ENCODE results near the gene SV2C.
"Not testable (repeated sequence)": the region's sequence is repeated elsewhere in the genome, so short reads cannot be mapped to it uniquely, and the experiment has no call there.

SV2C gene, protein sequence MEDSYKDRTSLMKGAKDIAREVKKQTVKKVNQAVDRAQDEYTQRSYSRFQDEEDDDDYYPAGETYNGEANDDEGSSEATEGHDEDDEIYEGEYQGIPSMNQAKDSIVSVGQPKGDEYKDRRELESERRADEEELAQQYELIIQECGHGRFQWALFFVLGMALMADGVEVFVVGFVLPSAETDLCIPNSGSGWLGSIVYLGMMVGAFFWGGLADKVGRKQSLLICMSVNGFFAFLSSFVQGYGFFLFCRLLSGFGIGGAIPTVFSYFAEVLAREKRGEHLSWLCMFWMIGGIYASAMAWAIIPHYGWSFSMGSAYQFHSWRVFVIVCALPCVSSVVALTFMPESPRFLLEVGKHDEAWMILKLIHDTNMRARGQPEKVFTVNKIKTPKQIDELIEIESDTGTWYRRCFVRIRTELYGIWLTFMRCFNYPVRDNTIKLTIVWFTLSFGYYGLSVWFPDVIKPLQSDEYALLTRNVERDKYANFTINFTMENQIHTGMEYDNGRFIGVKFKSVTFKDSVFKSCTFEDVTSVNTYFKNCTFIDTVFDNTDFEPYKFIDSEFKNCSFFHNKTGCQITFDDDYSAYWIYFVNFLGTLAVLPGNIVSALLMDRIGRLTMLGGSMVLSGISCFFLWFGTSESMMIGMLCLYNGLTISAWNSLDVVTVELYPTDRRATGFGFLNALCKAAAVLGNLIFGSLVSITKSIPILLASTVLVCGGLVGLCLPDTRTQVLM

GRCh38 chr5:76082772-76083554 is at the start of gene SV2C:
SV2C (plus strand) TSS chr5:76083383; CDS start chr5:76131751, 48,368 bp downstream.
- peak; percentile 6 for DNase-seq
- in situ Hi-C loops (cut with HindIII; ENCODE audit: low pct_ligation_motif_present, low pct_unique_long_range_greater_than_20kb, low sequenced_read_pairs), result no loop called here

GRCh38 chr5:76037736-76038151 is 45.4 kb upstream of the SV2C start:
- DNase-seq; in situ Hi-C loops (cut with HindIII; ENCODE audit: low pct_ligation_motif_present, low pct_unique_long_range_greater_than_20kb, low sequenced_read_pairs): not testable (repeated sequence)

DNA sequence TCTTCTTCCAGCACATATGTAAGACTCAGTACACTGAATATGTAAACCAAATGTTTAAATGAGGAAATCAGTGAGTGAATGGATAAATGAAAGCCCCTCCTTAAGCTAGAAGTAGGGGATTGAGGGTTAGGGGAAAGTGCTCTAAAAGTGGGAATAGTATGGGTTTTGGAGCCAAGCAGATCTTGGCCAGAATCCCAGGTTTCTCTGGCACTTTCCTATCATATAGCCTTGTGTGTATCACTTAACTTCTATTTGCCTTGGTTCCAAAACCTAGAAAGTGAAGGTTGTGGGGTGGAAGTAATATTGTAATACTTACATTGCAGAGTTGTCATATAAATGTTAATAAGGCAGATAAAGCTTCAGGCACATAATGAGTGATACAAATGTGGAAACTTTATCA is 45.0 kb upstream of the SV2C start:
- no peak for DNase-seq
- in situ Hi-C loops (cut with HindIII; ENCODE audit: low pct_ligation_motif_present, low pct_unique_long_range_greater_than_20kb, low sequenced_read_pairs), result no loop called here

DNA sequence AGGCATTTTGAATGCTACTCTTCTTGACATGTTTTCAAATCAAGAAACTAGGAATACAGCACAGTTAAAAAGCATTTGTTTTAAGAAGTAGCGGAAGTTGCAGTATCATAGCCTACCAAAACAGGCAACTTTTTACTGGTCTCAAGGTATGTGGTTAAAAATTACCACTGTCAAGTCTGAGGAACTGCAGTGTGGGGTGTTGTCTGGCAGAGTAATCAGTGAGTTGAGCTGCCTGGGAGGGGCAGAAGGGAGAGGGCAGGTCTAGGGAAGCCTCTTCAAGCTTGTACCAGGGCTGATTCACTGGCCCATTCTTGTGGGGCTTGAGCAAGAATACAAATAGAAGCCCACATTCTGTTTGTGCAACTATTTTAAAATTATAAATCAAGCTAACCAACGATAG is 42.4 kb upstream of the SV2C start:
- in situ Hi-C loops (cut with HindIII; ENCODE audit: low pct_ligation_motif_present, low pct_unique_long_range_greater_than_20kb, low sequenced_read_pairs), result no loop called here
- no peak for DNase-seq

GRCh38 chr5:76041863-76042262 is 41.3 kb upstream of the SV2C start:
- DNase-seq, result no peak

GRCh38 chr5:76046741-76047140 is 36.4 kb upstream of the SV2C start:
- in situ Hi-C loops (cut with HindIII; ENCODE audit: low pct_ligation_motif_present, low pct_unique_long_range_greater_than_20kb, low sequenced_read_pairs), result no loop called here
- DNase-seq, result no peak

More at GRCh38 chr5:76041863-76042262, 41.3 kb upstream of the SV2C start:
- in situ Hi-C loops (cut with HindIII; ENCODE audit: low pct_ligation_motif_present, low pct_unique_long_range_greater_than_20kb, low sequenced_read_pairs), result no loop called here

GRCh38 chr5:76050134-76050533 is 33.0 kb upstream of the SV2C start:
- no peak for DNase-seq
- in situ Hi-C loops (cut with HindIII; ENCODE audit: low pct_ligation_motif_present, low pct_unique_long_range_greater_than_20kb, low sequenced_read_pairs), result no loop called here

GRCh38 chr5:76062502-76063041 is 20.6 kb upstream of the SV2C start:
- no peak for DNase-seq
- in situ Hi-C loops (cut with HindIII; ENCODE audit: low pct_ligation_motif_present, low pct_unique_long_range_greater_than_20kb, low sequenced_read_pairs), result no loop called here

DNA sequence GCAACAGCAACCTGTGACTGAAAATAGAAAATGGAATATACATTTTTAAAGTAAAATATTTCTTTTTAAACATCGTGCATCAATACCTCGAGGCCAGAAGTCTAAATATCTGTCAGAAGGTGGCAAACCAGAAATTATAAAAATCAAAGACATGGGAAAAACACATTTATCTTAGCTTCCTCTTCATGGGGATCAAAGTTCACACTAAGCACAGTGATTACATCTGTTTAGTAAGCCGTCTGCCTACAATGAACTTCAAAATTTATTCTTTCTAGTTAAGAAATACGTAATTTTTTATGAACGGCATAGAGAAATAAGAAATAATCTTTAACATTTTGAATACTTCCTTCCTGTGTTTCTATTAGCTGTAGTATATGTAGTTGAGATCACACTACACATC is 17.9 kb upstream of the SV2C start:
- in situ Hi-C loops (cut with HindIII; ENCODE audit: low pct_ligation_motif_present, low pct_unique_long_range_greater_than_20kb, low sequenced_read_pairs), result no loop called here
- no peak for DNase-seq

DNA sequence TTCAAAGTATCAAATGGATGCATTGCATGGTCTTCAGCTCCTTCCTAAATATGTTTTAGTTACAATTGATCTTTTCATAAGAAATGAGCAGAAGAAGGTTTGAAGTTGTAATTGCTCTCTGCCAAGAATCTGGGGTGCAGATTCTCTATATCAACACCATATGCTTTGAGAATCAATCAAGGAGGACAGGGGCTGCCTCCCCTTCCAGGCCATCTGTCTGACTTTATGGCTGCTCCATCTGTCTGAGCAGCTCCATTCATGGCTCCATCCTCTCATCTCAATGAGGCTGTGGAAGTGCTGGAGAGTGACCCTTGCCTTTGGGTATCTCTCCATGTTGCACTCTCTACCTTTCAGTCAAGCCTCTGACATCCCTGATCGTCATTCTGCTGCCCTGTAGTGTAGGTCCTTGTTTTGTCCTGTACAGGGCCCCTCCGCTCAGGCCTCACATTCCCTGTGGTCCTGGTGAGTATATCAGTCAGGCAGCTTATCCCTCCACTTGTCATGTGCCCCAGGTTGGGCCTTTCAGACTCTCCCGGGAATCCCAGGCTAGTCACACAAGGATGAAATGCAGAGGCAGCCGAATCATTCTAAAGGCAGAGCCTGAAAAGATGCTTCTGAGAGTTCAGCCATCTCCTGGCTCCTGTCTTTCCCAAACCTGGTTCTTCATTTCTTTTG is 14.0 kb upstream of the SV2C start:
- no peak for DNase-seq
- in situ Hi-C loops (cut with HindIII; ENCODE audit: low pct_ligation_motif_present, low pct_unique_long_range_greater_than_20kb, low sequenced_read_pairs), result no loop called here

DNA sequence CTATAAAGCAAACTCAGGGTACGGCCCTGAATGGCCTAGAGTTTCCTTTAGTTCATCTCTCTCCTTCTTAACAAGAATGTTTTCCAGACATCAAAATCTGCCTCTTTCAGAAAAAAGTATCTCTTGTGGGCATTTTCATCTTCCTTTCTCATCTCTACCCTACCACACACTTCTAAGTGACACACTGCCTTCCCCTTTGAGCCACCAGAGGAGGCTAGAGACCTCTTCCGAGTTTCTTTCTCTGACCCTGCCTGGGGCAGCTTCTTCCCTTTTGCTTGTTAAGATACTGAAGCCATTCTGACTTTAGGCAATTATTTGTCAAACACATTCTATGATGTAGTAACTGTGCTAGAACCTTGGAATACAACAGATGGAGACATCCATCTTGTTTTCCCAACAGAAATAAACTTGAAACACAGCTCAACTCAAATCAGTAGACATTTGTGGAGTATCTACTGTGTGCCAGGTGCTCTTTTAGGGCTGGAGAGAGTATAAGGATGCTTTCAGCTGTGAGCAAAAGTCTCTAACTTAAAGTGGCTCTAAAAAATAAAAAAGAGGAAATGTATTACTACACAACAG is 8.6 kb upstream of the SV2C start:
- no peak for DNase-seq
- in situ Hi-C loops (cut with HindIII; ENCODE audit: low pct_ligation_motif_present, low pct_unique_long_range_greater_than_20kb, low sequenced_read_pairs), result no loop called here

DNA sequence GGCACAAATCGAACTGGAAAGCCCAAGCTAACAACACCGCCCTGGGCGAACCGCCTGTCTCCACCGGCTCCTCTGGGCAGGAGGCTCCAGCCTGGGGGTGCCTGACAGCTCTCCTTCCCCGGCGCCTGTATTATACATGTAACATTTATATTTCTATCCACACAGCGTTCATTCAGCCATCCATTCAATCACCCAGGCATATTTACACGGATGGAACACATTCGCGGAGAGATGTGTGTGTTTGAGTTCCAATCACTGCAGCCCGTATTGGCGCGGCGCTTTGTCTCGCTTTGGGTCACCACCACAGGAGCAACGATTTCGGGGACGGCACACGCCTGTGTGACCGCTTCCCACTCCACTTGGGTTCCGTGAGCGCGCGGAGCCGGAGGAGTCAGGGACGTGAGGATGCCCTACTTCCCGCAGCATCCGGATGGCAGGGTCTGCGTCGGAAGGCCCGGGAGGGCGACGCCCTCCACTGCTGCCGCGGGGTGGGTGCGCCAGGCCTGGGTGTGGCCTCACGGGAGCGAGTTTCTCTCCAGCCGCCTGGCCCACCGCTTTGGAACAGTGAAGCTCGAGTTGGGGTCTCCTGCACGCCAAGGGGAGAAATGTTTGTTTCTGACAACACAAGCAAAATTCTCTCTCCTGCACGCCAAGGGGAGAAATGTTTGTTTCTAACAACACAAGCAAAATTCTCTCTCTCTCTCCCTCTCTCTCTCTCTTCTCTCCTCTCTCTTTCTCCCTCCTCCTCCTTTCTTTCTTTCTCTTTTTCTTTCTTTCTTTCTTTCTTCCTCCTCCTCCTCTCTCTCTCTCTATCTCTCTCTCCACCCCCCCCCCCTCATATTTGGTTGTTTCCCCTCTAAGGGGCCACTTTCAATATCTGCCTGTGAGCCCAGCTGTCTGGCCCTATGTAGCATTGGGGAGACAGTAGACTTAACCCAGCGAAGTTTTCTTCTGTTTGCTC is 1.1 kb upstream of the SV2C start:
- DNase-seq, result no peak
- in situ Hi-C loops (cut with HindIII; ENCODE audit: low pct_ligation_motif_present, low pct_unique_long_range_greater_than_20kb, low sequenced_read_pairs), result no loop called here

DNA sequence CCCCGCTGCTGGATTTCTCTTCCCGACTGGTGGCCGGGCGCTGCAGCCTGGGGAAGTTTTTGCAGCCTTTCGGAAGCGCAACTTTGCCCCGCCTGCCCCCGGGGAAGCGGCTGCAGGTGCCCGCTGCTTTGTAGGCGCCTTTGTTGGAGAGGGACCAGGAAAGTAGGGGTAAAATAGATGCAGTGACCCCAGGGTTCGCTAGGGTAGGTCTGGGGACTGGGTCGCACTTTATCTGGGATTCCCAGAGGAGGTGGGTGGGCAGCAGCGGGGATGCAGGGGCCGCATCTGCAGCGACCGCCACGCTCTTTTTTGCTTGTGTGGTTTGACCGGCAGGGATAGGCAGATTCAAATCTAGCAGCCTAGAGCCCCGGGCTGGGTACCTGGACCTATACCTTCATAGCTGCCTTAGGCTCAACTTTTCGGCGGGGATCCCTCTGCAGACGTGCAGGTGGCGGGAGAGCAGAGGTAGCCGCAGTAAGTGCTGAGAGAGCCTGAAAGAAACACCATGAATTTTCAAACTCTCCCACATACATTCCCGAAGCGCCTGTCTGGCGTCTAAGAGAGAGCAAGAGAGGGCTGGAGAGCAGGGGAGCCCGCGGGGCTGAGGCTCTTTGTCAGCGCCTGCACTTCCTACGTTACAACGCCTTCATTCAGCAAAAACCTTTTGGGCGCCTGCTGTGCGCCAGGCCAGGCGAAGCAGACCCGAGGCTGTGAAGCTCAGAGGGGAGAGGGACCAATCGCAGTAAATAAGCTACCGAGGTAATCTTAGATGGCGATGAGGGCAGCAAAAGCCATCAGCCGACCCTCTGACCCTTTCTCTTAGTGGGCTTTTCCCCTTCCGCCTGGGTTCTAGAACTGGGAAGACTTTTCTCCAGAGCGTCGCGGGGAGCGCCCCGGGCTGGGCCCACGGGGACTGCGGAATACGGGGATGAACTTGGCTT is 642 bp downstream of the SV2C start:
- in situ Hi-C loops (cut with HindIII; ENCODE audit: low pct_ligation_motif_present, low pct_unique_long_range_greater_than_20kb, low sequenced_read_pairs), result no loop called here
- no peak for DNase-seq

- DNase-seq, result no peak
- in situ Hi-C loops (cut with HindIII; ENCODE audit: low pct_ligation_motif_present, low pct_unique_long_range_greater_than_20kb, low sequenced_read_pairs), result no loop called here
Measured at GRCh38 chr5:76084496-76085242, 1.5 kb downstream of the SV2C start.

DNA sequence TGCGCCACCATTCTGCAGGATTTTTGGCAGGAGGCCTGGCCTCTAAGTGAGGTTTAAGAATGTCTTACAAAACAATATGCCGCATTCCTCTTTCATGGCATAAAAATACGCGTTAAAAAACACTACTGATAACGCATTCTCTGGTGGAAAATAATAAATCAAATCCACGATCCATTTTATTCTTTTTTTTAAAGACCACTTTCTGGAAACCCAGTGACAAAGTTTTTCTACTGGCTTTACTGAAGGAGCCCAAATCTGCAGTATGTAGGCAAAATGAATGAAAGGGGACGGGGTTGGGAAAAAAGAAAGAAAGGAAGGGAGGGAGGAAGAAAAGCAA is 2.0 kb downstream of the SV2C start:
- no peak for DNase-seq
- in situ Hi-C loops (cut with HindIII; ENCODE audit: low pct_ligation_motif_present, low pct_unique_long_range_greater_than_20kb, low sequenced_read_pairs), result no loop called here

DNA sequence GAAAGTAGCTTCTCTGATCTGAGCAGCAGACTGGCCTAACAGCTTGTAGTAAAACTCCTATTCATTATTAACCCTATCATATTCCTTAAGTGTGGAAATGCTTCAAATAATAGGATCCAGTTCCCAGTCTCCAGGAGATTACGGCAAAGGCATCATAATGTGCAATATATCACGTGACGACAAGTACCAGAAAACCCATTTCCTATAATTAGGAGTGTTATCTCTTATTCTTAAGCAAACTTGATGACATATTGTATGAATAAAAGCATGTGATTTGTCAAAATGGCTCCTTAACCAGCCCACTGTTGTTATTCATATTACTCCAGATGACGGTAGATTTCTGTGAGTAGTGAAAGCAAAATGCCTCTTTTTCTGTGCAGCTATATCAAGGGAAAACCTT is 2.9 kb downstream of the SV2C start:
- DNase-seq, result no peak
- in situ Hi-C loops (cut with HindIII; ENCODE audit: low pct_ligation_motif_present, low pct_unique_long_range_greater_than_20kb, low sequenced_read_pairs), result no loop called here
